C4-2B (cell line): ENCODE measurements around the gene OR5H6.
A peak's percentile ranks its signal among the peaks of the same experiment; 100 is the strongest.
"Not testable (repeated sequence)": the region's sequence is repeated elsewhere in the genome, so short reads cannot be mapped to it uniquely, and the experiment has no call there.

Experiments used
- H3K27ac ChIP-seq: fragments of 450-650 bp; 2 replicates; pipeline ENCODE4 v1.5.1; 2017
- CTCF ChIP-seq: fragments of 450-650 bp; conservative IDR thresholded peaks from 2 replicates; pipeline ENCODE4 v1.5.1; 2017; ENCODE audit warnings: mild to moderate bottlenecking
- ZFX ChIP-seq: fragments of 450-650 bp; IDR thresholded peaks from 2 replicates; pipeline ENCODE4 v1.6.1; 2017

OR5H6 gene

DNA sequence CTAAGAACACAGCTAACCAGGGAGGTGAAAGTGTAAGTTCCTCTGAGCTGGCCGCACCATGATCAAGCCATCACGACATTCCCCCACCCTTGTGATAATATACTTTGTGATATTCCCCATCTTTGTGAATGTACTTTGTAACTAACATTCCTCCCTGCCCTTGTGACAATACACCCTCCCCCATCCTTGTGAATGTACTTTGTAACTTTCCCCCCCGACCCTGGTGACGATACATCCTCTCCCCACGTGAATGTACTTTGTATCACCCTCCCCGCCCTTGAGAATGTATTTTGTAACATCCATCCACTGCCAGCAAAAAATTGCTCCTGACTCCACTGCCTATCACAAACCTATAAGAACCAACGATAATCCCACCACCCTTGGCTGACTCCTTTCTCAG is 20.2 kb upstream of the OR5H6 start:
- TF ChIP-seq CTCF (no peak), ZFX (no peak)

DNA sequence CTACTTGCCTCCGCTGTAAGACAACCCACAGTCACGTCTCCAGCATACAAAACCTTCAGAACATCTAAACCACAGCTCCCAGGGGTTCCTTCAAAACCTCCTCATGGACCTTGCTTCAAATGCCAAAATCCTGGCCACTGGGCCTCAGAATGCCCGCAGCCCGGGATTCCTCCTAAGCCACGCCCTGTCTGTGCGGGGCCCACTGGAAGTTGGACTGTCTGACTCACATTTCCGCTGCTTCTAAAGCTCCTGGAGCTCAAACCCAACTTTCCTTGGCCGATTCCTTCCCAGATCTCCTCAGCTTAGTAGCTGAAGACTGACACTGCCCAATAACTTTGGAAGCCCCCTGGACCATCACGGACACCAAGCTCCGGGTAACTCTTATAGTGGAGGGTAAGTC is 17.9 kb upstream of the OR5H6 start:
- no peak overlapping the region for H3K27ac ChIP-seq
- TF ChIP-seq ZFX (no peak), CTCF (no peak)

More for the DNA sequence above, 20.2 kb upstream of the OR5H6 start:
- H3K27ac ChIP-seq: no peak overlapping the region

DNA sequence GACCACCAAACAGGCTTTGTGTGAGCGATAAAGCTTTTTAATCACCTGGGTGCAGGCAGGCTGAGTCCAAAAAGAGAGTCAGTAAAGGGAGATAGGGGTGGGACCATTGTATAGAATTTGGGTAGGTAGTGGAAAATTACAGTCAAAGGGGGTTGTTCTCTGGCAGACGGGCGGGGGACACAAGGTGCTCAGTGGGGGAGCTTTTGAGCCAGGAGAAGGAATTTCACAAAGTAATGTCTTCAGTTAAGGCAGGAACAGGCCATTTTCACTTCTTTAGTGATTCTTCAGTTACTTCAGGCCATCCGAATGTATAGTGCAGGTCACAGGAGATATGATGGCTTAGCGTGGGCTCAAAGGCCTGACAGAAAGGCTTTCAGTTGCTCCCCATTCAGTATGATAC is 8.0 kb upstream of the OR5H6 start:
- H3K27ac ChIP-seq: not testable (repeated sequence)

- no peak overlapping the region for H3K27ac ChIP-seq
- TF ChIP-seq ZFX: no peak
- TF ChIP-seq CTCF: peak; percentile 54
These were observed 4.3 kb upstream of the OR5H6 start for GRCh38 chr3:98259707-98260106.

DNA sequence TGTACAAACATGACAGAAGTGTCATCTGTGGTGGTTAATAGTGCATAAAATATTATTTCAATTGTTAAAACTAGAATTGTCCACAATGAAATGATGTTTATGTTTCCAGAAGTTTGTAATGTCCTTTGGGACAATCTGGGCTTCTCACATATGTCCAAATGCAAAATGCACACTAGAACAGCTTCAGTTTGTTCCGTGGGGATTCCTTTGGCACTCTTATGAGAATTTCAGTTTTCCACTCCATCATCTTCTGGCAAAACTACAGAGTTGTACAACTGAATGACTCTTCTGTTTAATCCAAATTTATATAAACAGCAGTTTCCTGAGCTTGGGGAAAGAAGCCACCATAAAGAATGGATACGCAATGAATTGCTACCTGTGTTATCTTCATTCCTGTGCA is 2.0 kb upstream of the OR5H6 start:
- no peak overlapping the region for H3K27ac ChIP-seq
- TF ChIP-seq ZFX (no peak), CTCF (no peak)

- no peak for TF ChIP-seq ZFX
- TF ChIP-seq CTCF: no peak
- H3K27ac ChIP-seq: no peak overlapping the region
These were observed 5.8 kb downstream of the OR5H6 start for GRCh38 chr3:98269846-98270245.

GRCh38 chr3:98272126-98272525 is 8.1 kb downstream of the OR5H6 start:
- no peak overlapping the region for H3K27ac ChIP-seq
- TF ChIP-seq CTCF (no peak), ZFX (no peak)

- H3K27ac ChIP-seq: no peak overlapping the region
- TF ChIP-seq CTCF: no peak
- no peak for TF ChIP-seq ZFX
These were observed 10.9 kb downstream of the OR5H6 start for GRCh38 chr3:98274914-98275313.
